AG04450 (cell line): ENCODE data around the gene HOXD8. TPM values are rescaled to one million over a fixed set of nuclear protein-coding genes. Genes with fewer than 3 reads are reported as not detected.

ENCODE experiments used
- CTCF ChIA-PET: fragments of 300-600, 350-600 bp; formaldehyde crosslinking; extraction: SDS; loops from one replicate; lab custom pipeline; 2022; ENCODE audit warnings: antibody characterized with exemption, inconsistent platforms; lab: Charles Lee
- POLR2A ChIA-PET: fragments of 350-600 bp; formaldehyde crosslinking; extraction: SDS; loops from one replicate; lab custom pipeline; 2021; ENCODE audit warnings: antibody characterized with exemption, inconsistent platforms; lab: Yijun Ruan, JAX
- DNase-seq: peaks from one replicate; pipeline ENCODE4 v3.0.0-alpha.2; 2011; ENCODE audit warnings: low read depth, low spot score
- H3K27ac ChIP-seq: one replicate; pipeline ENCODE4 v1.5.1; 2012; ENCODE audit warnings: low read depth, low read length, control low read depth
- H3K27me3 ChIP-seq: one replicate; pipeline ENCODE4 v1.6.0; 2012; ENCODE audit warnings: low read length; ENCODE audit not compliant: control insufficient read depth, insufficient read depth
- H3K4me3 ChIP-seq: 2 replicates; pipeline ENCODE4 v1.5.1; 2011; ENCODE audit warnings: mild to moderate bottlenecking, low read depth, low read length, control low read depth
- H3K9me3 ChIP-seq: 2 replicates; pipeline ENCODE4 v1.5.1; 2012; ENCODE audit warnings: low read length; ENCODE audit not compliant: control insufficient read depth, insufficient read depth
- CTCF ChIP-seq: IDR thresholded peaks from 2 replicates; pipeline ENCODE4 v1.5.1; 2011; ENCODE audit warnings: low read depth, low read length, control low read depth, inconsistent platforms
- polyA plus RNA-seq: library from polyadenylated mRNA; depleted of rRNA; stranded (reverse); fragments of >200 nt; gene quantifications from 2 replicates; pipeline ENCODE4 v1.2.3, GENCODE V29; 2011

The HOXD8 gene
- polyA plus RNA-seq, 1 experiment: not detected

- TF ChIP-seq CTCF: no peak
- no peak for DNase-seq
- no peak overlapping the region for H3K27ac ChIP-seq
- peaks cover 97% of the 10 kb centered on the region for H3K27me3 ChIP-seq
- CTCF ChIA-PET: interaction anchor here (0.6 to 6.3 kb wide), 22 partner anchors 10 to 1401 kb away, joined by 3 to 135 read pairs (median 4); no protein-coding TSS in a partner anchor
- POLR2A ChIA-PET: no interaction called here
- H3K4me3 ChIP-seq: no peak overlapping the region
- peaks cover 18% of the 10 kb centered on the region; the same call in 1 of the 2 replicates for H3K9me3 ChIP-seq
Observed at GRCh38 chr2:176097820-176098365, 31.6 kb upstream of the HOXD8 start.

DNA sequence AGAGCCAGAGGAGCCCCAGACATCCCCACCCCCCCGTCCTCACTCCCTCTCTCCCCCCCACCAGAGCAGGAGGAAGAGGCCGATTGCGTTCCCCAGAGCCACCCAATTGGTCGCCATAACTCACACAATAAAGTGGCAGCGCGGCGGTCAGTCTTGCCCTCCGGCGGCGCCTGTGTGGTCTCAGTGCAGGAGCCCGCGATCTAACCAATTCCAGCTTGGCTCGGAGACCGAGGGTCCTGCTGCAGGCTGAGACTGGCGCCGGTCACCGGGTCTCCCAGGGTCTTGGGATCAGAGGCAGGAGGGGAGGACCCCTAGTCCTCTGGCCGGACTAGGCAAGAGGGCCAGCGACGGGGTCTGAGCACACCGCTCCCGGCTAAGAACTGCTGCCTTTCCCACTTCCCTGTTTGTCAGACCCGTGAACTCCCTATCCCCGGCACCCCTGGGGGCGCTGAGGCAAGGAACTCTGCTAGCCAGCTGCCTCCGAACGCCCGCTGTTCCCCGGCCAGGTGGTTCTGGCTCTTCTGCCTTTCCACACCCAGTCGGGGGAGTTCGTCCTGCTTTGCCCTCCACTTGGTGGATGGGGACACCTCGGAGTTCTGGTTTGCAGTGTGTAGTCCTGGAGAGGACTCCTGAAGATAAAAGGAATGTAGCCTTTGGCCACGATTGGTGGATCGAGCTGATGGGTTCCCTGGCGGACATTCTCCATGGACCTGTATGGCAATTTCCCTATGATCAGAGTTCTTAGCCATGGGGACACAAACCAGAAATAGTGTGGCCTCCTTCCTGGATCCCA, 30.9 kb upstream of the HOXD8 start:
- no peak for TF ChIP-seq CTCF
- peaks cover 12% of the 10 kb centered on the region; the same call in 1 of the 2 replicates for H3K9me3 ChIP-seq
- ChIA-PET POLR2A (no interaction called here), CTCF (interaction anchor here (1.1 to 6.3 kb wide), 12 partner anchors 13 to 1398 kb away, joined by 3 to 135 read pairs (median 8); no protein-coding TSS in a partner anchor)
- no peak for DNase-seq
- no peak overlapping the region for H3K27ac ChIP-seq
- peaks cover 96% of the 10 kb centered on the region for H3K27me3 ChIP-seq
- no peak overlapping the region for H3K4me3 ChIP-seq

GRCh38 chr2:176099159-176099727, 30.3 kb upstream of the HOXD8 start:
- POLR2A ChIA-PET: no interaction called here
- CTCF ChIA-PET: interaction anchor here (0.6 to 6.3 kb wide), 2 partner anchors 410 to 722 kb away, joined by 3 to 135 read pairs; no protein-coding TSS in a partner anchor

GRCh38 chr2:176099728-176100546, 29.6 kb upstream of the HOXD8 start, which contains the start of gene HOXD12:
Gene HOXD12, plus strand, starts transcription at chr2:176099795. Its CDS starts 7 bp downstream, at chr2:176099802.
- TF ChIP-seq CTCF: no peak
- H3K9me3 ChIP-seq: peaks cover 11% of the 10 kb centered on the region; the same call in 1 of the 2 replicates
- H3K27me3 ChIP-seq: peaks cover 96% of the 10 kb centered on the region
- no peak within 1 kb of the TSS for H3K4me3 ChIP-seq
- no peak for DNase-seq
- POLR2A ChIA-PET: no interaction called here
- no peak within 1 kb of the TSS for H3K27ac ChIP-seq
- CTCF ChIA-PET: interaction anchor here (0.6 kb wide), 1 partner anchor 723 kb away, joined by 3 read pairs; no protein-coding TSS in a partner anchor

More at GRCh38 chr2:176099159-176099727, 30.3 kb upstream of the HOXD8 start:
- Histone ChIP-seq H3K27me3 (peaks cover 96% of the 10 kb centered on the region), H3K9me3 (peaks cover 11% of the 10 kb centered on the region; the same call in 1 of the 2 replicates), H3K27ac (no peak overlapping the region), H3K4me3 (no peak overlapping the region)
- no peak for DNase-seq
- no peak for TF ChIP-seq CTCF
